Measurements from ENCODE around the gene UBR4. TPM values are rescaled to one million over a fixed set of nuclear protein-coding genes. Genes with fewer than 3 reads are reported as not detected.

UBR4 gene
- total RNA-seq, 2 experiments from 2014 or later: 121 to 126 TPM

DNA sequence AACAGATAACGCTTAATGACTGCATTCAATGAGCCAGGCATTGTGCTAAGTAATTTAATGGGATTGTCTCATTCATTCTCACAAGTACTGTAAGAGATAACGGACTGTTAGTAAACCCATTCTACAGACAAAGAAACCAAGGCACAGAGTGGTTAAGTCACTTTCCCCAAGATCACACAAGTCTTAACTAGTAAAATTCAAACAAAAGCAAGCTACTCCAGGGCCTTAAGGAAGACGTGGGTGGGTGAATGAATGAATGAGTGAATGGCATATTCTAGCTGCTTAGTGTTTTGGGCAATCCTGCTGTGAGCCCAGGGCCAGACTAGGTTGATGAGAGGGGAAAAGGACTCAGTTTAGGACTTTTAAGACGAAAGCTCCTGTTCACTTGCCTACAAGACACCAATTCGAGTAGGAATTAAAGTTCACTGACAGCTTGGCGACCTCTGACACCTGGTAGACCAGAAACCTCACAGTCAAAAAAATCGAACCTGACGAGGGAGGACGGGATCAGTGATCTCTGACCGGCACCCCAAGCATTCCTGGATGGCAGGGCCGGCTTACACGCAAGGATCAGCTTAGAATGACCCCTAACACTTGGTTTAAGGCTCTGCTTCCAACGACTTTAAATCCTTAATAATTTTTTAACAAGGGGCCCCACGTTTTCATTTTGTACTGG is 40.7 kb upstream of the UBR4 start:
- no peak for DNase-seq (ENCODE audit: low spot score)
- no peak for TF ChIP-seq CTCF (conservative IDR thresholded peaks at IDR 0.05; ENCODE audit: low read length)
- no peak for TF ChIP-seq EZH2phosphoT487 (IDR thresholded peaks at IDR 0.05; ENCODE audit: borderline replicate concordance, low read depth, low read length)
- Histone ChIP-seq H3K9me2 (ENCODE audit: insufficient read depth, low read length) (no peaks in the 10 kb centered on the region), H2AFZ (ENCODE audit: low read length) (peak overlapping the region; percentile 55), H3K79me2 (ENCODE audit: insufficient read depth, low read depth, low read length) (peaks cover 99% of the 10 kb centered on the region), H3K4me1 (ENCODE audit: insufficient read depth, low read length, poor library complexity, severe bottlenecking) (peaks cover 35% of the 10 kb centered on the region), H3K4me3 (ENCODE audit: low read depth, low read length, poor library complexity, severe bottlenecking) (peak overlapping the region; percentile 99), H4K20me1 (ENCODE audit: insufficient read depth, low read length) (peaks cover 25% of the 10 kb centered on the region), H3K36me3 (ENCODE audit: insufficient read depth, low read length) (peaks cover 63% of the 10 kb centered on the region), H3K27ac (ENCODE audit: low read depth, low read length, poor library complexity, severe bottlenecking) (peak overlapping the region; percentile 72), H3K9me3 (ENCODE audit: low read length) (no peaks in the 10 kb centered on the region), H3K4me2 (ENCODE audit: low read length) (peak overlapping the region; percentile 93)
- BruUV-seq (replicated peaks): TSS peak; percentile 90
- POLR2A ChIA-PET: interaction anchor here (1.3 kb wide), 1 partner anchor 41 kb away, joined by 6 read pairs; no protein-coding TSS in a partner anchor
- intact Hi-C loops (cut with micrococcal nuclease; ENCODE audit: unreplicated experiment): loop anchor here (1.0 to 10.0 kb wide), 3 partner anchors 40 to 404 kb away; partner anchors contain the start of gene UBR4
- CTCF ChIA-PET (ENCODE audit: unreplicated experiment): no interaction called here

DNA sequence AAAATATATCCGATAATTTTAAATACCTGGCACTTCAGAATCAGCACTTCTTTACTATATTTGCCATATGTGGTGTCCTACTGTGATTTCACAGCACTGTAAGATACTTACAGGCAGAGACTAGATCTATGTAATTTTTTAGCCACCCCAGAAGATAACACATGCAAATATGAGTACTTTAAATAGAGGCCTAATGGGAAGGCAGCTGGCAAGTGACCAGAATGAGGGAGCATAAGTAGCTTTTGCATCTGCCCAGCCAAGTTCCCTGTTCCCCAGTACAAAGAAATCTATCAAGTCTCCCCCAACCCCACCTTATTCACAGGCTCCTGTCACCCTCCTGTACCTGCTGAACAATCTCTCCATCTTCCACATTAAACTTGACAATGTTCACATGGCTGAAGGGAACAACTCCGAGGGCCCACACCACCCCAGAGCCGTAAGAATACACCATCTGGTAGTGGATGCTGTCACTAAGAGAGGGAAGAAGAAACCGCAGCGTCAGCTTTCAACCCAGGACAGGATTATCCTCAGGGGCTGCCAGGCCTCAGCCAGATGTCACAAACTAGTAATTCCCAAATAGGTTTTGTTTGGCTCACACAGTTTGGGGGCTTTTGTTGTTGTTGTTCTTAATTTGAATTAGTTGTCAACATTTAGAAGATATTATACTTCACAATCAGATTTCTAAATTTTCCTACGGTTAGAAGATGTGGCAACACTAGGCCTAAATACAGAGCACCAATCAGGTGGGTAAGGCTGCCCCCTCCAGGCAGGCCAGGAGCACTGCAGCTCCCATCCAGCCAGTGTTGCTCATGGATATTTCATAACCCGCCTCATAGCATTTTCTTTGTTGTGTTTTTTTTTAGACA is 30.8 kb upstream of the UBR4 start:
- Histone ChIP-seq H3K27ac (ENCODE audit: low read depth, low read length, poor library complexity, severe bottlenecking) (no peak overlapping the region), H3K36me3 (ENCODE audit: insufficient read depth, low read length) (peaks cover 93% of the 10 kb centered on the region), H3K9me2 (ENCODE audit: insufficient read depth, low read length) (no peaks in the 10 kb centered on the region), H4K20me1 (ENCODE audit: insufficient read depth, low read length) (peaks cover 5% of the 10 kb centered on the region; the same call in 1 of the 2 replicates), H3K9me3 (ENCODE audit: low read length) (no peaks in the 10 kb centered on the region), H3K4me2 (ENCODE audit: low read length) (no peak overlapping the region), H3K79me2 (ENCODE audit: insufficient read depth, low read depth, low read length) (peaks cover 2% of the 10 kb centered on the region; the same call in 1 of the 2 replicates), H3K4me1 (ENCODE audit: insufficient read depth, low read length, poor library complexity, severe bottlenecking) (no peaks in the 10 kb centered on the region), H2AFZ (ENCODE audit: low read length) (no peak overlapping the region), H3K4me3 (ENCODE audit: low read depth, low read length, poor library complexity, severe bottlenecking) (no peak overlapping the region)
- DNase-seq (ENCODE audit: low spot score): peak; percentile 60
- TF ChIP-seq EZH2phosphoT487 (IDR thresholded peaks at IDR 0.05; ENCODE audit: borderline replicate concordance, low read depth, low read length) (no peak), CTCF (conservative IDR thresholded peaks at IDR 0.05; ENCODE audit: low read length) (peak; percentile 92)
- POLR2A ChIA-PET: no interaction called here
- intact Hi-C loops (cut with micrococcal nuclease; ENCODE audit: unreplicated experiment): loop anchor here (5.0 kb wide), 1 partner anchor 64 kb away; no protein-coding TSS in a partner anchor
- CTCF ChIA-PET (ENCODE audit: unreplicated experiment): no interaction called here
- no TSS peak for BruUV-seq (replicated peaks)

Data from OCI-LY7 (cell line).